C1 segment of cervical spinal cord (tissue), 14 donors: ENCODE measurements around the gene AHRR.
"Not testable (repeated sequence)": the region's sequence is repeated elsewhere in the genome, so short reads cannot be mapped to it uniquely, and the experiment has no call there.

Source experiments
- DNase-seq, 14 donors: peaks; one replicate each; lab custom pipeline; 2025; lab: John Stamatoyannopoulos, UW

AHRR gene

GRCh38 chr5:321230-321725, at the start of gene AHRR:
AHRR (plus strand) TSS chr5:321714; CDS start chr5:343903, 22,189 bp downstream.
- DNase-seq, result no peak

GRCh38 chr5:271828-272167, 49.7 kb upstream of the AHRR start:
- not testable (repeated sequence) for DNase-seq

- DNase-seq, result not testable (repeated sequence)
Measured at GRCh38 chr5:273091-273490, 48.4 kb upstream of the AHRR start.

- not testable (repeated sequence) for DNase-seq
Measured at GRCh38 chr5:273491-273890, 48.0 kb upstream of the AHRR start.

GRCh38 chr5:274346-274745, 47.2 kb upstream of the AHRR start:
- not testable (repeated sequence) for DNase-seq

GRCh38 chr5:278646-279045, 42.9 kb upstream of the AHRR start:
- DNase-seq, result no peak

- not testable (repeated sequence) for DNase-seq
Measured at GRCh38 chr5:279051-279665, 42.4 kb upstream of the AHRR start.

GRCh38 chr5:285991-286557, 35.4 kb upstream of the AHRR start:
- DNase-seq, result no peak

GRCh38 chr5:290200-290599, 31.3 kb upstream of the AHRR start:
- DNase-seq, result not testable (repeated sequence)

GRCh38 chr5:291345-291744, 30.2 kb upstream of the AHRR start:
- DNase-seq, result not testable (repeated sequence)

GRCh38 chr5:294788-295187, 26.7 kb upstream of the AHRR start:
- not testable (repeated sequence) for DNase-seq

- DNase-seq, result not testable (repeated sequence)
Measured at GRCh38 chr5:296207-296606, 25.3 kb upstream of the AHRR start.

GRCh38 chr5:296954-297353, 24.6 kb upstream of the AHRR start:
- not testable (repeated sequence) for DNase-seq

- DNase-seq, result not testable (repeated sequence)
Measured at GRCh38 chr5:297448-297847, 24.1 kb upstream of the AHRR start.

GRCh38 chr5:297991-298736, 23.4 kb upstream of the AHRR start:
- not testable (repeated sequence) for DNase-seq

GRCh38 chr5:298737-299125, 22.8 kb upstream of the AHRR start:
- no peak for DNase-seq

- DNase-seq, result not testable (repeated sequence)
Measured at GRCh38 chr5:299921-300320, 21.6 kb upstream of the AHRR start.

- DNase-seq, result not testable (repeated sequence)
Measured at GRCh38 chr5:300691-301435, 20.7 kb upstream of the AHRR start.

- not testable (repeated sequence) for DNase-seq
Measured at GRCh38 chr5:302416-302815, 19.1 kb upstream of the AHRR start.

- DNase-seq, result no peak
Measured at GRCh38 chr5:302966-303365, 18.5 kb upstream of the AHRR start.

GRCh38 chr5:303741-304140, 17.8 kb upstream of the AHRR start:
- not testable (repeated sequence) for DNase-seq

- DNase-seq, result no peak
Measured at GRCh38 chr5:305050-305449, 16.5 kb upstream of the AHRR start.
